Measurements from ENCODE around the gene KNTC1.

GRCh38 chr12:122602456-122602855, 75.4 kb downstream of the KNTC1 start:
- TF ChIP-seq, protein P1, sequence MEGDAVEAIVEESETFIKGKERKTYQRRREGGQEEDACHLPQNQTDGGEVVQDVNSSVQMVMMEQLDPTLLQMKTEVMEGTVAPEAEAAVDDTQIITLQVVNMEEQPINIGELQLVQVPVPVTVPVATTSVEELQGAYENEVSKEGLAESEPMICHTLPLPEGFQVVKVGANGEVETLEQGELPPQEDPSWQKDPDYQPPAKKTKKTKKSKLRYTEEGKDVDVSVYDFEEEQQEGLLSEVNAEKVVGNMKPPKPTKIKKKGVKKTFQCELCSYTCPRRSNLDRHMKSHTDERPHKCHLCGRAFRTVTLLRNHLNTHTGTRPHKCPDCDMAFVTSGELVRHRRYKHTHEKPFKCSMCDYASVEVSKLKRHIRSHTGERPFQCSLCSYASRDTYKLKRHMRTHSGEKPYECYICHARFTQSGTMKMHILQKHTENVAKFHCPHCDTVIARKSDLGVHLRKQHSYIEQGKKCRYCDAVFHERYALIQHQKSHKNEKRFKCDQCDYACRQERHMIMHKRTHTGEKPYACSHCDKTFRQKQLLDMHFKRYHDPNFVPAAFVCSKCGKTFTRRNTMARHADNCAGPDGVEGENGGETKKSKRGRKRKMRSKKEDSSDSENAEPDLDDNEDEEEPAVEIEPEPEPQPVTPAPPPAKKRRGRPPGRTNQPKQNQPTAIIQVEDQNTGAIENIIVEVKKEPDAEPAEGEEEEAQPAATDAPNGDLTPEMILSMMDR (IDR thresholded peaks at IDR 0.05): no peak
- no peak for TF ChIP-seq ZFX (IDR thresholded peaks at IDR 0.05; ENCODE audit: borderline replicate concordance)

Data from 22Rv1 (cell line).